IPS-15b (cell line): ENCODE measurements around the gene CDA.
"Not testable (repeated sequence)": the region's sequence is repeated elsewhere in the genome, so short reads cannot be mapped to it uniquely, and the experiment has no call there.

Source experiments
- H3K27me3 ChIP-seq: one replicate; pipeline ENCODE4 v1.6.1; 2013; ENCODE audit warnings: low read length; ENCODE audit not compliant: control insufficient read depth, insufficient read depth
- H3K36me3 ChIP-seq: one replicate; pipeline ENCODE4 v1.6.1; 2013; ENCODE audit warnings: low read length; ENCODE audit not compliant: control insufficient read depth, insufficient read depth
- H3K4me1 ChIP-seq: one replicate; pipeline ENCODE4 v1.6.1; 2013; ENCODE audit warnings: mild to moderate bottlenecking, low read length; ENCODE audit not compliant: control insufficient read depth, insufficient read depth
- H3K4me3 ChIP-seq: one replicate; pipeline ENCODE4 v1.5.1; 2013; ENCODE audit warnings: low read depth, low read length
- H3K9ac ChIP-seq: one replicate; pipeline ENCODE4 v1.6.1; 2013; ENCODE audit warnings: low read depth, mild to moderate bottlenecking, low read length
- H3K9me3 ChIP-seq: one replicate; pipeline ENCODE4 v1.6.1; 2013; ENCODE audit warnings: mild to moderate bottlenecking, low read length; ENCODE audit not compliant: control insufficient read depth, insufficient read depth

CDA gene

DNA sequence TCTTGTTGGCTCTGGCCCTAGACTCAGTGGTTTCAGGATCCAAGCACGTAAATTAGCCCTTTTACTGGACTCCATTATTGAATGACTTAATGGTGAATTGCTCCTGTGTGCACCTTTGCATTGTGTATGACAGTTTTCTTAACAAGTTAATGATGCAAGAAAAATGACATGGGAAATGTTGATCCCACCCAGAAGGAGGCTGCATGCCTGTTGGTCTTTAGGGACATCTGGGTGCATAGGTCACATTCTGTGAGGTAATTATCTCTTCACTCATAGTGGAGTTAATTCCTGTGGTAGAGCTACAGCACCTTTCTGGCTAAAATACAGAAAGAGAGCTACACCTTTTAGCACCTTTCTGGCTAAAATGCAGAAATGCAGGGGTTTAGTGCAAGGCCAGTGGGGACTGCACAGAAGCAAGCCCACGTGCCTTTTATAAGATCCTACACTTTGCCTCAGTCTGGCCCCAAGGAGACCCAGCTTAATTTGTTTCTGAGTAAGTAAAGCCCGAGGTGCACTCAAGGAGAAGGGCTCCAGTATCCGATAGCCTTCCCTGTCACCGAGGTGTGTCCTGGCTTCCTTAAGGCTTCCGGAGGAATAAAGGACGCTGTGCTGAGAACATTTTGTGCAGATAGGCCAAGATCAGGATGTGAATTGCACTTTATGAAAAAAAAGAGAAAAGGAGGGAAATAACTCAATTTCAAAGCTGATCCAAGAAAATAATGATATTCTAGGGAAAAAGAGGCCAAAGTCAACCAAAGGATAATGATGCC is 18.1 kb downstream of the CDA start:
- not testable (repeated sequence) for H3K4me1 ChIP-seq, H3K9me3 ChIP-seq, H3K27me3 ChIP-seq, H3K36me3 ChIP-seq, H3K4me3 ChIP-seq, H3K9ac ChIP-seq

GRCh38 chr1:20609541-20609940 is 20.6 kb downstream of the CDA start:
- Histone ChIP-seq H3K4me3 (no peak overlapping the region), H3K4me1 (peaks cover 10% of the 10 kb centered on the region), H3K27me3 (no peaks in the 10 kb centered on the region), H3K9ac (no peak overlapping the region), H3K9me3 (no peaks in the 10 kb centered on the region), H3K36me3 (no peaks in the 10 kb centered on the region)

DNA sequence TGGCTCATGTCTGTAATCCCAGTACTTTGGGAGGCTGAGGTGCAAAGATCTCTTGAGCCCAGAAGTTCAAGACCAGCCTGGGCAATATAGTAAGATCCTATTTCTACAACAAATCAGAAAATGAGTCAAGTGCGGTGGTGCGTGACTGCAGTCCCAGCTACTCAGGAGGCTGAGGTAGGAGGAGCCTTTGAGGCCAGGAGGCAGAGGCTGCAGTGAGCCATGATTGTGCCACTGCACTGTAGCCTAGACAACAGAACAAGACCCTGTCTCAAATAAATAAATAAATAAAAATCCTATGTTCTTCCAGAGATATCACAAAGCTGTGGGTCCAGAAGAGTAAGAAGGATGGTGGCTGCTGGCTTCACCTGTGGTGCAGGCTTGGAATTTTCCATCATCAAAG is 22.1 kb downstream of the CDA start:
- Histone ChIP-seq H3K4me1 (peaks cover 10% of the 10 kb centered on the region), H3K9me3 (no peaks in the 10 kb centered on the region), H3K4me3 (no peak overlapping the region), H3K27me3 (no peaks in the 10 kb centered on the region), H3K9ac (no peak overlapping the region), H3K36me3 (no peaks in the 10 kb centered on the region)

DNA sequence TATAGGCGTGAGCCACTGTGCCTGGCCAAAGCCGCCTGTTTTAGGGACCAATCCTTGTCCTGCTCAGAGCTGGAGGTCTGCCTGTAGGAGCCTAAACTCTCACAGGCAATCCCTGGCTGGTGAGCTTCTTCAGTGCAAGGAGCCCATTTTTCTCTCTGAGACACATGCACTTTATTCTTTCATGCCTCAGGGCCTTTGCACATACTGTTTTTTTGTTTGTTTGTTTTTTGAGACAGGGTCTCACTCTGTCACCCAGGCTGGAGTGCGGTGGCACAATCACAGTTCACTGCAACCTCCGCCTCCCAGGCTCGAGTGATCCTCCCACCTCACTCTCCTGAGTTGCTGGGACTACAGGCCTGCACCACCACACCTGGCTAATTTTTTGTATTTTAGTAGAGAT is 22.8 kb downstream of the CDA start:
- Histone ChIP-seq H3K9ac (no peak overlapping the region), H3K27me3 (no peaks in the 10 kb centered on the region), H3K4me3 (no peak overlapping the region), H3K9me3 (no peaks in the 10 kb centered on the region), H3K4me1 (peaks cover 14% of the 10 kb centered on the region), H3K36me3 (no peaks in the 10 kb centered on the region)

DNA sequence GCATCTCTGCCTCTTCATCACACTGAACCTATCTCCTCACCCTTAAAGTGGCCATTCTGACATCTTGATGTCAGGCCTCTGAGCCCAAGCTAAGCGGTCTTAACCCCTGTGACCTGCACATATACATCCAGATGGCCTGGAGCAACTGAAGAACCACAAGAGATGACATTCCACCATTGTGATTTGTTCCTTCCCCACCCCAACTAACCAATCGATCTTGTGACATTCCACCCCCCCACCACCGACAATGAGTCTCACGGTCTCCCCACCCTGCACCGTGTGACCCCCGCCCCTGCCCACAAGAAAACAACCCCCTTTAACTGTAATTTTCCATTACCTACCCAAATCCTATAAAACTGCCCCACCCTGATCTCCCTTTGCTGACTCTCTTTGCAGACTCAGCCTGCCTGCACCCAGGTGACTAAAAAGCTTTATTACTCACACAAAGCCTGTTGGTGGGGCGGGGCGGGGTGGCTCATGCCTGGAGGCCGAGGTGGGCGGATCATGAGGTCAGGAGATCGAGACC is 23.4 kb downstream of the CDA start:
- H3K4me3 ChIP-seq = no peak overlapping the region
- no peaks in the 10 kb centered on the region for H3K36me3 ChIP-seq
- peaks cover 14% of the 10 kb centered on the region for H3K4me1 ChIP-seq
- H3K27me3 ChIP-seq = no peaks in the 10 kb centered on the region
- H3K9ac ChIP-seq = no peak overlapping the region
- no peaks in the 10 kb centered on the region for H3K9me3 ChIP-seq

DNA sequence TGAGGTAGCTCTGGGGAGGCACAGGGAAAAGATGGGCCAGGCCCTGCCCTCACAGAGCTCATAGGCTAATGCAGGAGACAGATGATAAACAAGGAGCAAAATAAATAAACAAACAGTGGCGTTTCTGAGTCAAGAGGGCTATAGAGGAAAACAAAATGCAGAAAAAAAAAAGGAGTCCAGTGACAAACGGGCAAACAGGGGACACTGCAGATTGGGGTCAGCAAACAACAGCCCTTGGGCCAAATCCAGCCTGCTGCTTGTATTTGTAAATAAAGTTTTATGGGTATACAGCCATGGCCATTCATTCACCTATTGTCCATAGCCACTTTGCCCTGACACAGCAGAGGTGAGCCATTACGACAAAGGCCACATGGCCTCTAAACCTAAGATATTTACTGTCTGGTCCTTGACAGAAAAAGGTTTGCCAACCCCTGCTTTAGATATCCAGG is 25.3 kb downstream of the CDA start:
- H3K36me3 ChIP-seq = no peaks in the 10 kb centered on the region
- no peaks in the 10 kb centered on the region for H3K9me3 ChIP-seq
- no peaks in the 10 kb centered on the region for H3K27me3 ChIP-seq
- H3K4me1 ChIP-seq = peaks cover 14% of the 10 kb centered on the region
- no peak overlapping the region for H3K9ac ChIP-seq
- no peak overlapping the region for H3K4me3 ChIP-seq

GRCh38 chr1:20615946-20616846 is 27.3 kb downstream of the CDA start:
- Histone ChIP-seq H3K9ac (no peak overlapping the region), H3K4me3 (no peak overlapping the region), H3K27me3 (no peaks in the 10 kb centered on the region), H3K4me1 (peaks cover 11% of the 10 kb centered on the region), H3K9me3 (no peaks in the 10 kb centered on the region), H3K36me3 (no peaks in the 10 kb centered on the region)

DNA sequence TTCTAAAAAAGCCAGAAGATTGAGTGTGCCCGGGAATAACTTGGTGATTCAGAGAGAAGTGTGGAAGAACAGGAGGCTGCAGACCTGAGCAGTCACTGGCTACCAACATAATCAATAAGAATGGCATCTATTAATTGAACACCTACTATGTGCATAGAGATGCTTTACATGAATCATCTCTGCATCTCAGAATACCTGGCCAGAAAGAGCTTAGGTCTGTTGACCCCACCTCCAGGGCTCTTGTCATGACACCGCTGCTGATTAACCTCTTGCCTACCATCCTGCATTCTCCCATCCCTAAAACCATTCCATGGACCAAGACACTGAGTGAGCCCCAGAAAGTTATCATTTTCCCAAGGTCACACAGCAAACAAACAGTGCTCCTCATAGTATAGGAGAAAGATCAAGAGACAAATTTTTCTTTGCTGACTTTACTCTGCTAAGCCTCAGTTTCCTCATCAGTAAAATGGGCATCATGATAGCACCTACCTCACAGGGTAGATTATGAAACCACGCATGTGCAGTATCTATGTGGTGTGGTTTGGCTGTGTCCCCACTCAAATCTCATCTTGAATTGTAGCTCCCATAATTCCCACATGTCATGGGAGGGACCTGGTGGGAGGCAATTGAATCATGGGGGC is 28.1 kb downstream of the CDA start:
- no peak overlapping the region for H3K9ac ChIP-seq
- no peaks in the 10 kb centered on the region for H3K36me3 ChIP-seq
- H3K4me3 ChIP-seq = no peak overlapping the region
- no peaks in the 10 kb centered on the region for H3K9me3 ChIP-seq
- H3K4me1 ChIP-seq = peaks cover 11% of the 10 kb centered on the region
- no peaks in the 10 kb centered on the region for H3K27me3 ChIP-seq

GRCh38 chr1:20618550-20618949 is 29.7 kb downstream of the CDA start:
- H3K9ac ChIP-seq = no peak overlapping the region
- H3K27me3 ChIP-seq = no peaks in the 10 kb centered on the region
- peaks cover 10% of the 10 kb centered on the region for H3K4me1 ChIP-seq
- no peak overlapping the region for H3K4me3 ChIP-seq
- no peaks in the 10 kb centered on the region for H3K36me3 ChIP-seq
- H3K9me3 ChIP-seq = no peaks in the 10 kb centered on the region

DNA sequence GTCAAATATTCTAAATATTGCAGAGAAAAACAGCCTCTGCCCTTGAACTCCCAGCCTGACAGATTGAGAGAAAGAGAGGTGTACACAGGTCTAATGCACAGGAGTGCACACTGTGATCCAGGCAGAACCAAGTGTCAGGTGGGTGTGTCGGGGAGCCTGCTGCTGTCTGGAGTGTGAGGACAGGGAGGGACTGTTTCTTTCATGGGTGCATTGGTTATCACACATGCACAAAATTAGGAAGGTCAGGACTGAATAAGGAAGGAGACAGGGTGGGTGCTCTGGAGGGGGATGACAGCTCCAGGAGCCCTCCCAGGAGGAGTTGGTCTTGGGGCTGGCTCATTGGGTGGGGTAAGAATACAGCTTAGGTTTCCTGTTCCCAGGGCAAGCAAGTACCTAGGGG is 31.1 kb downstream of the CDA start:
- no peak overlapping the region for H3K9ac ChIP-seq
- no peaks in the 10 kb centered on the region for H3K27me3 ChIP-seq
- peaks cover 11% of the 10 kb centered on the region for H3K4me1 ChIP-seq

DNA sequence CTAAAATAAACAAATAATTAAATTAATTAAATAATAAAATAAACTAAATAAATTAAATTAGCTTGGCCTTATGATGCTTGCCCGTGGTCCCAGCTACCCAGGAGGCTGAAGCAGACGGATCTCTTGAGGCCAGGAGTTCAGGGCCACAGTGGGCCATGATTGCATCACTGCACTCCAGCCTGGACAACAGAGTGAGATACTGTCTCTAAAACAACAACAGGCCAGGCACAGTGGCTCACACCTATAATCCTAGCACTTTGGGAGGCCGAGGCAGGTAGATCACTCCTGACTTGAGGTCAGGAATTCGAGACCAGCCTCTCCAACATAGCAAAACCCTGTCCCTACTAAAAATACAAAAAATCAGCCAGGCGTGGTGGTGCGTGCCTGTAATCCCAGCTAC is 32.1 kb downstream of the CDA start:
- no peaks in the 10 kb centered on the region for H3K9me3 ChIP-seq
- no peak overlapping the region for H3K9ac ChIP-seq
- H3K36me3 ChIP-seq = no peaks in the 10 kb centered on the region
- H3K27me3 ChIP-seq = no peaks in the 10 kb centered on the region
- H3K4me1 ChIP-seq = peaks cover 16% of the 10 kb centered on the region
- no peak overlapping the region for H3K4me3 ChIP-seq

More for the DNA sequence above, 31.1 kb downstream of the CDA start:
- Histone ChIP-seq H3K36me3 (no peaks in the 10 kb centered on the region), H3K9me3 (no peaks in the 10 kb centered on the region), H3K4me3 (no peak overlapping the region)
